Thyroid gland (tissue), 4 donors: ENCODE data around the gene BCR. TPM values are rescaled to one million over a fixed set of nuclear protein-coding genes. Genes with fewer than 3 reads are reported as not detected.
"Not testable (repeated sequence)": the region's sequence is repeated elsewhere in the genome, so short reads cannot be mapped to it uniquely, and the experiment has no call there.

Experiments
- DNase-seq, 2 donors: peaks; one replicate each; pipeline ENCODE4 v3.0.0-alpha.2; 2019
- H3K27ac ChIP-seq, 3 donors: fragments of 200-600 bp; sonication (generic); 1 replicate in 2 of 3; 2 replicates in 1 of 3; pipeline ENCODE4 v1.5.1; 2016 to 2019; ENCODE audit warnings: mild to moderate bottlenecking in 1 of 3, moderate library complexity in 1 of 3
- H3K27me3 ChIP-seq: fragments of 200-600 bp; sonication (generic); one replicate; pipeline ENCODE4 v1.5.1; 2019
- H3K36me3 ChIP-seq, 2 donors: fragments of 200-600 bp; sonication (generic); one replicate each; pipeline ENCODE4 v1.5.1; 2016 to 2019
- H3K4me1 ChIP-seq, 2 donors: fragments of 200-600 bp; sonication (generic); one replicate each; pipeline ENCODE4 v1.5.1; 2017 to 2019
- H3K4me3 ChIP-seq, 3 donors: fragments of 200-600 bp; sonication (generic); replicated peaks in 1 of 3; 1 replicate in 2 of 3; 2 replicates in 1 of 3; pipeline ENCODE4 v1.5.1; 2016; ENCODE audit warnings: mild to moderate bottlenecking in 1 of 3
- H3K9me3 ChIP-seq: fragments of 200-600 bp; sonication (generic); one replicate; pipeline ENCODE4 v1.5.1; 2017
- POLR2A ChIP-seq, 2 donors: fragments of 450-650 bp; IDR thresholded peaks; one replicate each; pipeline ENCODE4 v1.6.1; 2017; ENCODE audit warnings: antibody characterized with exemption in 2 of 2, mild to moderate bottlenecking in 2 of 2, moderate library complexity in 1 of 2
- WGBS, 2 donors: methylation state at CpG; one replicate each; pipeline ENCODE4 v1.1.5; 2017; 5-methylcytosine and 5-hydroxymethylcytosine counted together
- intact Hi-C: fragments of 100-400 bp; cut with DNase I; formaldehyde crosslinking; loops from one replicate; pipeline ENCODE4 v1.15.1; 2023
- total RNA-seq, 4 donors: library from RNA; depleted of rRNA; stranded (reverse); fragments of >200 nt; gene quantifications; one replicate each; pipeline ENCODE4 v1.2.3, GENCODE V29; 2016
- TF ChIP-seq, protein P1 (sequence below), 6 experiments: fragments of 200-600 bp in 3 of 6; fragments of 450-650 bp in 3 of 6; sonication (generic) in 3 of 6; IDR thresholded peaks; one replicate each; pipeline ENCODE4 v1.5.1; 2016 to 2019; ENCODE audit warnings: antibody characterized with exemption in 6 of 6, mild to moderate bottlenecking in 2 of 6, inconsistent platforms in 1 of 6, moderate library complexity in 1 of 6

Gene BCR
- 100 to 1,000 TPM in 1 of 4 donors, 10 to 100 TPM in 3; 80.1 to 127 (median 87.7) TPM for total RNA-seq

GRCh38 chr22:23180301-23180892, at the start of gene BCR:
BCR (plus strand) TSS chr22:23180509; CDS start chr22:23180961, 452 bp downstream.
- peak; percentile 77 to 78 for DNase-seq
- WGBS, 2 donors, result no CpG with 5 or more reads among the region's 88 CpGs
- Histone ChIP-seq H3K27ac (peak within 1 kb of the TSS; percentile 53 to 74 (median 63)), H3K27me3 (no peaks in the 10 kb centered on the region), H3K4me1 (peaks cover 47 to 50% of the 10 kb centered on the region in 2 donors), H3K9me3 (no peaks in the 10 kb centered on the region), H3K36me3 (no peaks in the 10 kb centered on the region), H3K4me3 (peak within 1 kb of the TSS in 2 of 3 donors; percentile 30 to 69)
- intact Hi-C loops, result loop anchor here (5.0 kb wide), 1 partner anchor 37 kb away; no protein-coding TSS in a partner anchor
- TF ChIP-seq, protein P1, sequence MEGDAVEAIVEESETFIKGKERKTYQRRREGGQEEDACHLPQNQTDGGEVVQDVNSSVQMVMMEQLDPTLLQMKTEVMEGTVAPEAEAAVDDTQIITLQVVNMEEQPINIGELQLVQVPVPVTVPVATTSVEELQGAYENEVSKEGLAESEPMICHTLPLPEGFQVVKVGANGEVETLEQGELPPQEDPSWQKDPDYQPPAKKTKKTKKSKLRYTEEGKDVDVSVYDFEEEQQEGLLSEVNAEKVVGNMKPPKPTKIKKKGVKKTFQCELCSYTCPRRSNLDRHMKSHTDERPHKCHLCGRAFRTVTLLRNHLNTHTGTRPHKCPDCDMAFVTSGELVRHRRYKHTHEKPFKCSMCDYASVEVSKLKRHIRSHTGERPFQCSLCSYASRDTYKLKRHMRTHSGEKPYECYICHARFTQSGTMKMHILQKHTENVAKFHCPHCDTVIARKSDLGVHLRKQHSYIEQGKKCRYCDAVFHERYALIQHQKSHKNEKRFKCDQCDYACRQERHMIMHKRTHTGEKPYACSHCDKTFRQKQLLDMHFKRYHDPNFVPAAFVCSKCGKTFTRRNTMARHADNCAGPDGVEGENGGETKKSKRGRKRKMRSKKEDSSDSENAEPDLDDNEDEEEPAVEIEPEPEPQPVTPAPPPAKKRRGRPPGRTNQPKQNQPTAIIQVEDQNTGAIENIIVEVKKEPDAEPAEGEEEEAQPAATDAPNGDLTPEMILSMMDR (IDR thresholded peaks at IDR 0.05), result peak in 1 of 6 experiments; percentile 13
- peak; percentile 68 to 69 for TF ChIP-seq POLR2A (IDR thresholded peaks at IDR 0.05)

- intact Hi-C loops, result no loop called here
These were observed 49.6 kb upstream of the BCR start for GRCh38 chr22:23130697-23131096.

GRCh38 chr22:23131931-23132330, 48.4 kb upstream of the BCR start:
- TF ChIP-seq, protein P1 (IDR thresholded peaks at IDR 0.05), result no peak
- no peak for TF ChIP-seq POLR2A (IDR thresholded peaks at IDR 0.05)
- H3K27ac ChIP-seq, result no peak overlapping the region
- WGBS, 2 donors, result 77 to 84% methylated on average over 6 of the region's 6 CpGs
- DNase-seq, result no peak
- no peaks in the 10 kb centered on the region for H3K27me3 ChIP-seq
- peaks cover 8 to 9% of the 10 kb centered on the region in 2 donors for H3K4me1 ChIP-seq
- no peaks in the 10 kb centered on the region for H3K9me3 ChIP-seq
- no peak overlapping the region for H3K4me3 ChIP-seq
- H3K36me3 ChIP-seq, result no peaks in the 10 kb centered on the region
- intact Hi-C loops, result no loop called here

More at GRCh38 chr22:23130697-23131096, 49.6 kb upstream of the BCR start:
- no peaks in the 10 kb centered on the region for H3K9me3 ChIP-seq
- no peak overlapping the region for H3K4me3 ChIP-seq
- H3K27ac ChIP-seq, result no peak overlapping the region
- TF ChIP-seq, protein P1 (IDR thresholded peaks at IDR 0.05), result no peak
- no peak for TF ChIP-seq POLR2A (IDR thresholded peaks at IDR 0.05)
- H3K27me3 ChIP-seq, result no peaks in the 10 kb centered on the region
- H3K36me3 ChIP-seq, result no peaks in the 10 kb centered on the region
- peaks cover 0 to 4% of the 10 kb centered on the region in 2 donors for H3K4me1 ChIP-seq
- 76 to 85% methylated on average over 3 of the region's 3 CpGs for WGBS, 2 donors
- DNase-seq, result no peak

GRCh38 chr22:23132376-23133091, 47.8 kb upstream of the BCR start:
- no peaks in the 10 kb centered on the region for H3K27me3 ChIP-seq
- intact Hi-C loops, result no loop called here
- TF ChIP-seq, protein P1 (IDR thresholded peaks at IDR 0.05), result no peak
- TF ChIP-seq POLR2A (IDR thresholded peaks at IDR 0.05), result no peak
- 93 to 96% methylated on average over 8 to 10 of the region's 10 CpGs for WGBS, 2 donors
- no peak overlapping the region for H3K4me3 ChIP-seq
- peaks cover 14 to 15% of the 10 kb centered on the region in 2 donors for H3K4me1 ChIP-seq
- no peaks in the 10 kb centered on the region for H3K36me3 ChIP-seq
- no peaks in the 10 kb centered on the region for H3K9me3 ChIP-seq
- DNase-seq, result no peak
- no peak overlapping the region for H3K27ac ChIP-seq

- Histone ChIP-seq H3K36me3 (no peaks in the 10 kb centered on the region), H3K4me3 (no peak overlapping the region), H3K9me3 (no peaks in the 10 kb centered on the region), H3K4me1 (peaks cover 25 to 27% of the 10 kb centered on the region in 2 donors), H3K27ac (no peak overlapping the region), H3K27me3 (no peaks in the 10 kb centered on the region)
- no peak for TF ChIP-seq POLR2A (IDR thresholded peaks at IDR 0.05)
- TF ChIP-seq, protein P1 (IDR thresholded peaks at IDR 0.05), result no peak
- WGBS, 2 donors, result 93 to 95% methylated on average over 10 of the region's 10 CpGs
- intact Hi-C loops, result no loop called here
- DNase-seq, result no peak
These were observed 46.4 kb upstream of the BCR start for GRCh38 chr22:23133922-23134321.

- H3K27me3 ChIP-seq, H3K4me3 ChIP-seq, intact Hi-C loops, H3K36me3 ChIP-seq, H3K9me3 ChIP-seq: not testable (repeated sequence)
- Histone ChIP-seq H3K27ac (peak overlapping the region; percentile 92 to 100 (median 99)), H3K4me1 (peaks cover 41 to 54% of the 10 kb centered on the region in 2 donors)
- DNase-seq, result peak in 1 of 2 donors; percentile 23
- WGBS, 2 donors, result 54 to 73% methylated on average over 4 of the region's 4 CpGs
These were observed 43.3 kb upstream of the BCR start for GRCh38 chr22:23136991-23137390.
